GM12878 (cell line): ENCODE measurements around the gene GPRC5C. TPM values are rescaled to one million over a fixed set of nuclear protein-coding genes. Genes with fewer than 3 reads are reported as not detected.

ENCODE experiments used
- ATAC-seq: fragments of 200-7000 bp; cut with Tn5 transposase; 3 replicates; pipeline ENCODE4 v1.9.1; 2020; ENCODE audit warnings: mild to moderate bottlenecking, moderate library complexity
- BruUV-seq: library from RNA; stranded (reverse); fragments of 400-500 nt; replicated peaks from 2 replicates; lab custom pipeline; 2021; lab: Mats Ljungman, UMichigan
- CTCF ChIA-PET: fragments of 300-600 bp; sonication (Branson Sonifier 250); formaldehyde crosslinking; extraction: SDS; loops from one replicate; lab custom pipeline; 2021; ENCODE audit warnings: inconsistent platforms; lab: Yijun Ruan, JAX
- POLR2A ChIA-PET: fragments of 350-600 bp; formaldehyde crosslinking; extraction: SDS; loops from one replicate; lab custom pipeline; 2021; ENCODE audit warnings: inconsistent platforms; lab: Charles Lee
- RAD21 ChIA-PET: fragments of 300-600 bp; sonication (Branson Sonifier 250); formaldehyde crosslinking; loops from one replicate; lab custom pipeline; 2023; ENCODE audit warnings: antibody characterized with exemption; ENCODE audit not compliant: unreplicated experiment; lab: Charles Lee
- SMC1A ChIA-PET: fragments of 300-600 bp; sonication (Branson Sonifier 250); formaldehyde crosslinking; loops from one replicate; lab custom pipeline; 2023; ENCODE audit not compliant: unreplicated experiment, uncharacterized antibody; lab: Charles Lee
- DNase-seq: peaks from one replicate; pipeline ENCODE4 v3.0.0-alpha.2; 2011; ENCODE audit warnings: low read depth, low spot score
- FAIRE-seq: peaks from 3 replicates; lab custom pipeline; 2011; peaks lifted over from hg19 to GRCh38; lab: Jason Lieb, UNC
- H2AFZ ChIP-seq: 2 replicates; pipeline ENCODE4 v1.6.0; 2011; ENCODE audit warnings: low read depth, low read length, control low read depth; ENCODE audit not compliant: control insufficient read depth
- H3K27ac ChIP-seq: 2 replicates; pipeline ENCODE4 v1.5.1; 2011; ENCODE audit warnings: control low read depth; ENCODE audit not compliant: control insufficient read depth, insufficient read depth
- H3K27me3 ChIP-seq, 2 experiments: replicated peaks in 1 of 2; 2 replicates each; pipeline versions ENCODE4 v1.6.0 to v1.6.1; 2011; ENCODE audit warnings: low read length in 1 of 2; ENCODE audit not compliant: control insufficient read depth in 2 of 2, insufficient read depth in 2 of 2
- H3K36me3 ChIP-seq, 2 experiments: 2 replicates each; pipeline ENCODE4 v1.5.1; 2011; ENCODE audit warnings: low read length in 1 of 2; ENCODE audit not compliant: control insufficient read depth in 2 of 2, insufficient read depth in 2 of 2
- H3K4me1 ChIP-seq: 2 replicates; pipeline ENCODE4 v1.6.1; 2011; ENCODE audit warnings: mild to moderate bottlenecking, low read length, moderate library complexity, mixed read lengths; ENCODE audit not compliant: control insufficient read depth, insufficient read depth
- H3K4me2 ChIP-seq: 2 replicates; pipeline ENCODE4 v1.6.0; 2011; ENCODE audit warnings: control low read depth; ENCODE audit not compliant: control insufficient read depth, insufficient read depth
- H3K4me3 ChIP-seq: fragments of 200-600 bp; sonication (generic); 2 replicates; pipeline ENCODE4 v1.5.1; 2016
- H3K79me2 ChIP-seq: 2 replicates; pipeline ENCODE4 v1.6.0; 2011; ENCODE audit warnings: low read length; ENCODE audit not compliant: control insufficient read depth, insufficient read depth
- H3K9ac ChIP-seq: 2 replicates; pipeline ENCODE4 v1.8.0; 2011; ENCODE audit warnings: low read length, control low read depth, mixed read lengths; ENCODE audit not compliant: control insufficient read depth, insufficient read depth
- H3K9me3 ChIP-seq: replicated peaks from 3 replicates; pipeline ENCODE4 v1.5.1; 2011; ENCODE audit warnings: mild to moderate bottlenecking, low read length; ENCODE audit not compliant: control insufficient read depth, insufficient read depth
- H4K20me1 ChIP-seq: 2 replicates; pipeline ENCODE4 v1.6.0; 2011; ENCODE audit not compliant: control insufficient read depth, insufficient read depth
- CEBPZ ChIP-seq: fragments of 150-350 bp; IDR thresholded peaks from 2 replicates; pipeline ENCODE4 v1.6.1; 2016; ENCODE audit warnings: low read depth, low read length
- CHD1 ChIP-seq: IDR thresholded peaks from 2 replicates; pipeline ENCODE4 v1.6.1; 2012; ENCODE audit warnings: low read depth, low read length, improper control_type of control experiment
- ETV6 ChIP-seq, 2 experiments: fragments of 450-650 bp in 1 of 2; IDR thresholded peaks in 1 of 2; conservative IDR thresholded peaks in 1 of 2; 2 replicates each; pipeline ENCODE4 v1.6.1; 2014; ENCODE audit warnings: antibody characterized with exemption in 1 of 2, borderline replicate concordance in 1 of 2, low read depth in 1 of 2, mild to moderate bottlenecking in 1 of 2, moderate library complexity in 1 of 2
- IKZF1 ChIP-seq: fragments of 450-650 bp; conservative IDR thresholded peaks from 2 replicates; pipeline ENCODE4 v1.6.1; 2017; ENCODE audit warnings: antibody characterized with exemption, mild to moderate bottlenecking
- KLF5 ChIP-seq: fragments of 450-650 bp; IDR thresholded peaks from 2 replicates; pipeline ENCODE4 v1.6.1; 2014; ENCODE audit warnings: mild to moderate bottlenecking; ENCODE audit not compliant: partially characterized antibody
- POLR2A ChIP-seq: IDR thresholded peaks from 2 replicates; pipeline ENCODE4 v1.6.1; 2011; ENCODE audit warnings: low read depth, mild to moderate bottlenecking, low read length
- YBX1 ChIP-seq: fragments of 450-650 bp; IDR thresholded peaks from 2 replicates; pipeline ENCODE4 v1.6.1; 2016; ENCODE audit warnings: antibody characterized with exemption
- WGBS: methylation state at CpG from one replicate; pipeline ENCODE4 v1.1.6; 2016; ENCODE audit warnings: low lambda C conversion rate; ENCODE audit not compliant: insufficient replicate concordance, insufficient coverage; ENCODE audit errors: missing lambda C conversion rate; 5-methylcytosine and 5-hydroxymethylcytosine counted together
- in situ Hi-C: fragments of 300-500 bp; cut with MboI; formaldehyde crosslinking; loops from 9 replicates; pipeline ENCODE4 v1.14.3; 2018; ENCODE audit warnings: mixed read lengths
- intact Hi-C: fragments of 100-400 bp; cut with micrococcal nuclease; formaldehyde crosslinking; loops from one replicate; pipeline ENCODE4 v1.14.2; 2022; ENCODE audit not compliant: unreplicated experiment
- polyA plus RNA-seq, 11 experiments: library from polyadenylated mRNA; depleted of rRNA in 4 of 11; unstranded in 6 of 11; stranded (reverse) in 5 of 11; fragments of >200 nt; fragmentation: Nextera tagmentation in 4 of 11; fragmentation: Illumina TruSeq in 1 of 11; extraction: Ambion mirVana in 4 of 11; extraction: Trizol in 1 of 11; gene quantifications; 1 replicate in 1 of 11; 2 replicates in 10 of 11; pipeline versions ENCODE4 v1.2.1 to v1.2.3, GENCODE V29; 2011 to 2016; ENCODE audit warnings: inconsistent platforms in 2 of 11, missing spikeins in 2 of 11, low read depth in 1 of 11
- total RNA-seq, 4 experiments: library from RNA; depleted of rRNA in 3 of 4; stranded (reverse); fragments of >200 nt in 3 of 4; fragmentation: Illumina TruSeq in 1 of 4; extraction: Trizol in 1 of 4; gene quantifications; 2 replicates each; pipeline versions ENCODE4 v1.2.1 to v1.2.3, GENCODE V29; 2013 to 2021
- TF ChIP-seq, protein P1 (sequence below): fragments of 450-650 bp; IDR thresholded peaks from 2 replicates; pipeline ENCODE4 v1.6.1; 2016; ENCODE audit warnings: mild to moderate bottlenecking
- TF ChIP-seq, protein P2 (sequence below): IDR thresholded peaks from 2 replicates; pipeline ENCODE4 v1.6.1; 2012; ENCODE audit warnings: low read depth, low read length, improper control_type of control experiment

The GPRC5C gene
- total and polyA plus RNA-seq, 10 of the 15 experiments (the other 5 are each of a cell fraction or from before 2014, with no cell fraction given), result 0.04 to 1.3 (median 0.36) TPM; not detected in 2

GRCh38 chr17:74450925-74451403 is 19.1 kb downstream of the GPRC5C start:
- Histone ChIP-seq H4K20me1 (no peaks in the 10 kb centered on the region), H3K9ac (no peak overlapping the region), H2AFZ (no peak overlapping the region), H3K4me1 (peaks cover 14% of the 10 kb centered on the region), H3K27ac (no peak overlapping the region), H3K79me2 (no peaks in the 10 kb centered on the region), H3K27me3 (peaks cover 0 to 2% of the 10 kb centered on the region in 2 experiments; a peak in 2 of 4 replicates), H3K4me3 (no peak overlapping the region), H3K36me3 (no peaks in the 10 kb centered on the region), H3K9me3 (no peaks in the 10 kb centered on the region), H3K4me2 (no peak overlapping the region)
- RAD21 ChIA-PET, result interaction anchor here (1.0 to 1.6 kb wide), 5 partner anchors 16 to 77 kb away, joined by 3 to 8 read pairs (median 4); no protein-coding TSS in a partner anchor
- intact Hi-C loops, result no loop called here
- ATAC-seq, result no peak
- TF ChIP-seq POLR2A, result no peak
- in situ Hi-C loops, result no loop called here
- CTCF ChIA-PET, result interaction anchor here (0.5 to 1.1 kb wide), 5 partner anchors 10 to 1021 kb away, joined by 3 to 4 read pairs (median 3); no protein-coding TSS in a partner anchor
- no peak for DNase-seq
- no TSS peak for BruUV-seq
- 55% methylated on average over 13 of the region's 13 CpGs for WGBS
- no peak for FAIRE-seq
- SMC1A ChIA-PET, result interaction anchor here (1.0 to 1.3 kb wide), 2 partner anchors 10 to 72 kb away, joined by 4 to 6 read pairs; no protein-coding TSS in a partner anchor
- POLR2A ChIA-PET, result interaction anchor here (0.7 kb wide), 1 partner anchor 47 kb away, joined by 3 read pairs; no protein-coding TSS in a partner anchor

GRCh38 chr17:74451557-74451956 is 19.7 kb downstream of the GPRC5C start:
- H3K9me3 ChIP-seq, result no peaks in the 10 kb centered on the region
- no peak for ATAC-seq
- no peak for FAIRE-seq
- intact Hi-C loops, result no loop called here
- in situ Hi-C loops, result no loop called here
- ChIA-PET RAD21 (interaction anchor here (1.0 to 1.6 kb wide), 4 partner anchors 16 to 72 kb away, joined by 3 to 8 read pairs (median 4); no protein-coding TSS in a partner anchor), SMC1A (interaction anchor here (1.0 to 1.3 kb wide), 2 partner anchors 10 to 73 kb away, joined by 4 to 6 read pairs; no protein-coding TSS in a partner anchor), CTCF (interaction anchor here (1.1 to 10.5 kb wide), 6 partner anchors 8 to 83 kb away, joined by 3 to 314 read pairs (median 40); partner anchors contain the start of gene GPR142), POLR2A (no interaction called here)
- no peak overlapping the region for H3K9ac ChIP-seq
- H3K4me2 ChIP-seq, result no peak overlapping the region
- no peak for DNase-seq
- H3K4me3 ChIP-seq, result no peak overlapping the region
- no peak overlapping the region for H3K27ac ChIP-seq
- peaks cover 0 to 2% of the 10 kb centered on the region in 2 experiments; a peak in 2 of 4 replicates for H3K27me3 ChIP-seq
- H3K4me1 ChIP-seq, result peaks cover 14% of the 10 kb centered on the region
- no peaks in the 10 kb centered on the region for H4K20me1 ChIP-seq
- WGBS, result 32% methylated on average over 6 of the region's 6 CpGs
- no TSS peak for BruUV-seq
- no peaks in the 10 kb centered on the region for H3K79me2 ChIP-seq
- H2AFZ ChIP-seq, result no peak overlapping the region
- H3K36me3 ChIP-seq, result no peaks in the 10 kb centered on the region
- TF ChIP-seq IKZF1 (no peak), CEBPZ (no peak), CHD1 (no peak), ETV6 (conservative IDR thresholded peaks at IDR 0.05 in 1 of 2, IDR thresholded peaks at IDR 0.05 in 1 of 2; ENCODE audit: borderline replicate concordance in 1 of 2, low read depth in 1 of 2) (no peak), YBX1 (no peak), KLF5 (no peak)
- TF ChIP-seq, protein P1, sequence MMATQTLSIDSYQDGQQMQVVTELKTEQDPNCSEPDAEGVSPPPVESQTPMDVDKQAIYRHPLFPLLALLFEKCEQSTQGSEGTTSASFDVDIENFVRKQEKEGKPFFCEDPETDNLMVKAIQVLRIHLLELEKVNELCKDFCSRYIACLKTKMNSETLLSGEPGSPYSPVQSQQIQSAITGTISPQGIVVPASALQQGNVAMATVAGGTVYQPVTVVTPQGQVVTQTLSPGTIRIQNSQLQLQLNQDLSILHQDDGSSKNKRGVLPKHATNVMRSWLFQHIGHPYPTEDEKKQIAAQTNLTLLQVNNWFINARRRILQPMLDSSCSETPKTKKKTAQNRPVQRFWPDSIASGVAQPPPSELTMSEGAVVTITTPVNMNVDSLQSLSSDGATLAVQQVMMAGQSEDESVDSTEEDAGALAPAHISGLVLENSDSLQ, result no peak
- TF ChIP-seq, protein P2, sequence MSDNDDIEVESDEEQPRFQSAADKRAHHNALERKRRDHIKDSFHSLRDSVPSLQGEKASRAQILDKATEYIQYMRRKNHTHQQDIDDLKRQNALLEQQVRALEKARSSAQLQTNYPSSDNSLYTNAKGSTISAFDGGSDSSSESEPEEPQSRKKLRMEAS, result no peak
